Brain pericyte (primary cell): ENCODE results near the gene CDK15.
"Not testable (repeated sequence)": the region's sequence is repeated elsewhere in the genome, so short reads cannot be mapped to it uniquely, and the experiment has no call there.

ENCODE experiments used
- DNase-seq: peaks from one replicate; pipeline ENCODE4 v3.0.0-alpha.2; 2012; ENCODE audit warnings: low read depth, low spot score

The CDK15 gene

GRCh38 chr2:201790291-201790690, 16.0 kb upstream of the CDK15 start:
- no peak for DNase-seq

- DNase-seq, result no peak
Measured at GRCh38 chr2:201790989-201791388, 15.3 kb upstream of the CDK15 start.

- no peak for DNase-seq
Measured at GRCh38 chr2:201793631-201794030, 12.7 kb upstream of the CDK15 start.

GRCh38 chr2:201794294-201794693, 12.0 kb upstream of the CDK15 start:
- DNase-seq, result no peak

- DNase-seq, result no peak
Measured at GRCh38 chr2:201795607-201796477, 10.5 kb upstream of the CDK15 start.

- DNase-seq, result no peak
Measured at GRCh38 chr2:201796478-201796865, 9.9 kb upstream of the CDK15 start.

- DNase-seq, result no peak
Measured at GRCh38 chr2:201797175-201797840, 9.0 kb upstream of the CDK15 start.

- DNase-seq, result no peak
Measured at GRCh38 chr2:201798252-201798913, 8.0 kb upstream of the CDK15 start.

GRCh38 chr2:201798914-201799285, 7.4 kb upstream of the CDK15 start:
- not testable (repeated sequence) for DNase-seq

GRCh38 chr2:201807452-201807999, 1.2 kb downstream of the CDK15 start:
- peak; percentile 78 for DNase-seq

- no peak for DNase-seq
Measured at GRCh38 chr2:201808027-201808426, 1.7 kb downstream of the CDK15 start.

GRCh38 chr2:201809633-201810032, 3.3 kb downstream of the CDK15 start:
- DNase-seq, result no peak

- DNase-seq, result not testable (repeated sequence)
Measured at GRCh38 chr2:201810604-201811003, 4.3 kb downstream of the CDK15 start.

GRCh38 chr2:201813996-201814760, 7.8 kb downstream of the CDK15 start:
- DNase-seq, result no peak

- DNase-seq, result no peak
Measured at GRCh38 chr2:201816657-201817575, 10.6 kb downstream of the CDK15 start.

- DNase-seq, result no peak
Measured at GRCh38 chr2:201820383-201821007, 14.2 kb downstream of the CDK15 start.

GRCh38 chr2:201821080-201821479, 14.7 kb downstream of the CDK15 start:
- no peak for DNase-seq

GRCh38 chr2:201824212-201824611, 17.9 kb downstream of the CDK15 start:
- DNase-seq, result no peak

GRCh38 chr2:201827621-201828020, 21.3 kb downstream of the CDK15 start:
- DNase-seq, result no peak

- no peak for DNase-seq
Measured at GRCh38 chr2:201828220-201828619, 21.9 kb downstream of the CDK15 start.
